WI38 (cell line): ENCODE data around the gene PCTP.

ENCODE experiments used
- H3K4me3 ChIP-seq: 2 replicates; pipeline ENCODE4 v1.5.1; 2011; ENCODE audit warnings: low read depth, mild to moderate bottlenecking, control low read depth, low read length
- TF ChIP-seq, protein P1 (sequence below): IDR thresholded peaks from 2 replicates; pipeline ENCODE4 v1.5.1; 2012; ENCODE audit warnings: low read depth, mild to moderate bottlenecking, control low read depth, low read length

The PCTP gene

DNA sequence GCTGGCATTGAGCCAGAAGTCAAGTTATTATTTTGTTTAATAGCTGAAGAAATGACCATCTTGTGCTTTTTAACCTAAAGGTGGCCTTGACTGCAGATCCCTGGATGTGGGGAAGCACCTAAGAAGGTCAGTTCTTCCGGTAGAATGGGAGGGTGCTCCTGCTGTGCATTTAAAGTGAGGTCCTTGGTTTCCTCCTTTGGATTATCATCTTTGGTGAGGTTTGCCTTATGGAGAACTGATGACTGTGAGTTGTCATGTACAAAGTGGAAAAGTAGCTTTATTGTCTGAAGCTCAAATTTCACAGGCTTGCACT lies 66.5 kb downstream of the PCTP start:
- H3K4me3 ChIP-seq: no peak overlapping the region
- TF ChIP-seq, protein P1, sequence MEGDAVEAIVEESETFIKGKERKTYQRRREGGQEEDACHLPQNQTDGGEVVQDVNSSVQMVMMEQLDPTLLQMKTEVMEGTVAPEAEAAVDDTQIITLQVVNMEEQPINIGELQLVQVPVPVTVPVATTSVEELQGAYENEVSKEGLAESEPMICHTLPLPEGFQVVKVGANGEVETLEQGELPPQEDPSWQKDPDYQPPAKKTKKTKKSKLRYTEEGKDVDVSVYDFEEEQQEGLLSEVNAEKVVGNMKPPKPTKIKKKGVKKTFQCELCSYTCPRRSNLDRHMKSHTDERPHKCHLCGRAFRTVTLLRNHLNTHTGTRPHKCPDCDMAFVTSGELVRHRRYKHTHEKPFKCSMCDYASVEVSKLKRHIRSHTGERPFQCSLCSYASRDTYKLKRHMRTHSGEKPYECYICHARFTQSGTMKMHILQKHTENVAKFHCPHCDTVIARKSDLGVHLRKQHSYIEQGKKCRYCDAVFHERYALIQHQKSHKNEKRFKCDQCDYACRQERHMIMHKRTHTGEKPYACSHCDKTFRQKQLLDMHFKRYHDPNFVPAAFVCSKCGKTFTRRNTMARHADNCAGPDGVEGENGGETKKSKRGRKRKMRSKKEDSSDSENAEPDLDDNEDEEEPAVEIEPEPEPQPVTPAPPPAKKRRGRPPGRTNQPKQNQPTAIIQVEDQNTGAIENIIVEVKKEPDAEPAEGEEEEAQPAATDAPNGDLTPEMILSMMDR: no peak

DNA sequence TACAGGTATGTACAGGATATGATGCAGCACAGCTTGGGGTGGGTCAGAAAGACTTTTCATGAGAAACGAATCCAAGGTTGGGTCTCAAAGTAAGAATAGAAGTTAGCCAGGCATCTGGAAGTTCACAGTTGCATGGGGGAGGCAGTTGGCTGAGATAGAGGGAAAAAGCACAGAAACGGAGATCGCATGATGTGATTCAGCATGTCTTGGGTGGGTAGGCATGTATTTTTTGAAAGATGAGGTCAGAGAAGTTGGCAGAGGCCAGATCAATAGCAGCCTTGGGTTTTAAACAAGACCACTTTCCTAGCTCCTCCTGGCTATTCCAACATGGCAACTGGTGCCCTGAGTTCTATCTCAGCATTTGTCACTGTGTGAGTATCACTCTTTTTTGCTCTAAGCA lies 67.2 kb downstream of the PCTP start:
- H3K4me3 ChIP-seq: no peak overlapping the region
- TF ChIP-seq, protein P1: no peak

DNA sequence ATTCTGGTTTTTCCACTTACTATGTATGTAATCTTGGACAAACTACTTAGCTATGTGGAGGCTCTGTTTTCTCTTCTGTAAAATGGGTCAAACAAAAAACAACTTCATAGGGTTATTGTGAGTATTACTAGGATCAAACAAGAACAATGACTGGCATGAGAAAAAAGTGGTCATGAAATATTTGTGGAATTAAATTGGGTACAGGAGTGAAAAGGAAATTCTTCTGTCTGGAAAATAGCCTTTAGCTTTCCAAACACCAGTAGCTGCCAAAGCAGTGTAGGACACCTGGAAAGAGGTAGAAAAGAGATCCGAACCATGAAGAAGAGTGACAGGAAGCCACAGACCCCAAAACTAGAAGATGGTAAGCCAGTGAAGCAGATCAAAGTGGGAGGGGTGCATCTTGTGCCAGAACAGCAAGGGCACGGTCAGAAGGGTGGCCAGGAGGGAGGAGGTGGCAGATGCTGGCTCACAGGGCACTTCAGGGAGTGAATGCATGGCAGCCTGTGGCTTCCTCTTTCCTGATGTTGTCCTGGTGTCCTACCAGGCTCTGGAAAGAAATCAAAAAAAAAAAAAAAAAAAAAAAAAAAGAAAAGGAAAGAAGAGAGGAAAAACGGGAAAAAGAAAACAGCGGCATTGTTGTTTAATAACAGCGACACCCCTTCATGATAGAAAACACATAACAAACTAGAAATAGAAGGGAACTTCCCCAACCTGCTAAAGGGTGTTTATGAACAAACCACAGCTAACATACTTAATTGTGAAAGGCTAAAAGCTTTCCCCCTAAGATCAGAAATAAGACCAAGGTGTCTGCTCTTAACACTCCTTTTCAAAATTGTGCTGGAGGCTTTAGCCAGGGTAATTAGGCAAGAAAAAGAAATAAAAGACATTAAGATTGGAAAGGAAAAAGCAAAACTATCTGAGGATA lies 67.9 kb downstream of the PCTP start:
- no peak overlapping the region for H3K4me3 ChIP-seq
- TF ChIP-seq, protein P1: no peak

DNA sequence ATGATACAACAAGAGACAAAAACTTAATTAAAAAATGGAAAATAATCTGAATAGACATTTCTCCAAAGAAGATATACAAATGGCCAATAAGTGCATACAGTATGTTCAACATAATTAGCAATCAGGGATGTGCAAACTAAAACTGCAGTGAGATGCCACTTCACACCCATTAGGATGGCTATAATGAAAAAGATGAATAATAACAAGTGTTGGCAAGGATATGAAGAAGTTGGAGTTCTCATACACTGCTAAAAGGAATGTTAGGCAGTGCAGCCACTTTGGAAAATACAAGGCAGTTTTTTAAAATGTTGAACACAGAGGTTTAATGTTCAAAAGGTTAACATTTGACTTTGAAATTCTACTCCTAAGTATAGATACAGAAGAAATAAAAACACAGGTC lies 69.8 kb downstream of the PCTP start:
- TF ChIP-seq, protein P1: no peak
- no peak overlapping the region for H3K4me3 ChIP-seq

DNA sequence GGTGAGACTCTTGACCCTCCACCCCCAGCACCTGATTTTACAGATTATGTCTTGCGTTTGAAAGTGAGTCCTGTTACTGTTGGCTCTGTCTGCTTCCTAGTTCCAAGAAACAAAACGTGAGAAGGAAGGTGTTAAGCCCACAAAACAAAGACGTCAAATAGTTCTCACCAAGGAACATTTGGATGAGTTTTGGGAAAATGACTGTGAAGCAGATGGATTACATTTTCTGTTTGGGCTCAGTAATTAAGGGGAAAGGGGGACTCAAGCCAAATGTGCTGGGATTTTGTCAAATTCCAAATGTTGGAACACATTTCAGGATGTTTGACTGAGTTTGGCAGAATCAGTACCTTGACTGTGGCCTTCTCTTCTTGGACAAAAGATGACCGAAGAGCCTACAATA lies 71.2 kb downstream of the PCTP start:
- TF ChIP-seq, protein P1: no peak
- H3K4me3 ChIP-seq: no peak overlapping the region

DNA sequence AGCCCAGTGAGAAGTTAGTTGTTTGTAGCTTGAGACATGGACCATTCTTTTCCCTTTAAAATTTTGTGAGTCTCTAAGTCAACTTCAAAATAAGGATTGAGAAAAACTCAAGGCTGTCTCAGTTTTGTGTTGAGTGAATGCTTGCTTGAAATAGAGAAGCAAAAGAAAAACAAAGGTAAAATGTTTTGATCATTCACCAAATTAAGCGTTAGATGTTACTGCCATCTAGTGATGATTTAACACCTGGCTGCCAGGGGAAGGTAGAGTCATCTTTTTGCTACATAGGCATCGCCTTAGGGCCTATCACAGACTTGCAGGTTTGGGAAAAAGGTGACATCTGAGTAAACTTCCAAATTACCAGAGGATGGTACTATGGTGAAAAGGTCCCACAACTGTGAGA lies 74.4 kb downstream of the PCTP start:
- TF ChIP-seq, protein P1: no peak
- H3K4me3 ChIP-seq: no peak overlapping the region
